Tibial artery (tissue), 4 donors: ENCODE data around the gene CYP24A1.

Experiments used
- DNase-seq, 2 donors: peaks; one replicate each; pipeline ENCODE4 v3.0.0-alpha.2; 2019
- H3K27ac ChIP-seq, 2 donors: fragments of 200-600 bp; sonication (generic) in 1 of 2; 1 replicate in 1 of 2; 2 replicates in 1 of 2; pipeline ENCODE4 v1.5.1; 2018 to 2019; ENCODE audit warnings: mild to moderate bottlenecking in 1 of 2
- H3K27me3 ChIP-seq, 2 donors: fragments of 200-600 bp; sonication (generic) in 1 of 2; one replicate each; pipeline versions ENCODE4 v1.5.1 to v1.6.0; 2016 to 2019
- H3K36me3 ChIP-seq, 3 donors: fragments of 200-600 bp; sonication (generic) in 2 of 3; one replicate each; pipeline ENCODE4 v1.5.1; 2016 to 2019; ENCODE audit warnings: mild to moderate bottlenecking in 2 of 3
- H3K4me1 ChIP-seq, 4 donors: fragments of 200-600 bp; sonication (generic) in 2 of 4; 1 replicate in 3 of 4; 2 replicates in 1 of 4; pipeline ENCODE4 v1.5.1; 2016 to 2019
- H3K4me3 ChIP-seq, 2 donors: fragments of 200-600 bp; sonication (generic) in 1 of 2; 1 replicate in 1 of 2; 2 replicates in 1 of 2; pipeline ENCODE4 v1.5.1; 2018 to 2019; ENCODE audit warnings: mild to moderate bottlenecking in 2 of 2
- H3K9me3 ChIP-seq, 3 donors: fragments of 200-600 bp; sonication (generic) in 1 of 3; one replicate each; pipeline ENCODE4 v1.5.1; 2016 to 2019
- intact Hi-C: fragments of 100-400 bp; cut with DNase I; formaldehyde crosslinking; loops from one replicate; pipeline ENCODE4 v1.15.0; 2023; ENCODE audit warnings: low total_unique reads
- TF ChIP-seq, protein P1 (sequence below), 2 experiments: fragments of 200-600 bp in 1 of 2; fragments of 450-650 bp in 1 of 2; IDR thresholded peaks; one replicate each; pipeline ENCODE4 v1.5.1; 2017 to 2019; ENCODE audit warnings: antibody characterized with exemption in 2 of 2, mild to moderate bottlenecking in 1 of 2, moderate library complexity in 1 of 2

CYP24A1 gene

GRCh38 chr20:54140067-54140466 lies 33.7 kb downstream of the CYP24A1 start:
- TF ChIP-seq, protein P1, sequence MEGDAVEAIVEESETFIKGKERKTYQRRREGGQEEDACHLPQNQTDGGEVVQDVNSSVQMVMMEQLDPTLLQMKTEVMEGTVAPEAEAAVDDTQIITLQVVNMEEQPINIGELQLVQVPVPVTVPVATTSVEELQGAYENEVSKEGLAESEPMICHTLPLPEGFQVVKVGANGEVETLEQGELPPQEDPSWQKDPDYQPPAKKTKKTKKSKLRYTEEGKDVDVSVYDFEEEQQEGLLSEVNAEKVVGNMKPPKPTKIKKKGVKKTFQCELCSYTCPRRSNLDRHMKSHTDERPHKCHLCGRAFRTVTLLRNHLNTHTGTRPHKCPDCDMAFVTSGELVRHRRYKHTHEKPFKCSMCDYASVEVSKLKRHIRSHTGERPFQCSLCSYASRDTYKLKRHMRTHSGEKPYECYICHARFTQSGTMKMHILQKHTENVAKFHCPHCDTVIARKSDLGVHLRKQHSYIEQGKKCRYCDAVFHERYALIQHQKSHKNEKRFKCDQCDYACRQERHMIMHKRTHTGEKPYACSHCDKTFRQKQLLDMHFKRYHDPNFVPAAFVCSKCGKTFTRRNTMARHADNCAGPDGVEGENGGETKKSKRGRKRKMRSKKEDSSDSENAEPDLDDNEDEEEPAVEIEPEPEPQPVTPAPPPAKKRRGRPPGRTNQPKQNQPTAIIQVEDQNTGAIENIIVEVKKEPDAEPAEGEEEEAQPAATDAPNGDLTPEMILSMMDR (IDR thresholded peaks at IDR 0.05), result no peak
- H3K4me1 ChIP-seq, result no peaks in the 10 kb centered on the region
- no peaks in the 10 kb centered on the region for H3K36me3 ChIP-seq
- H3K9me3 ChIP-seq, result no peaks in the 10 kb centered on the region
- no peak overlapping the region for H3K27ac ChIP-seq
- intact Hi-C loops, result no loop called here
- H3K4me3 ChIP-seq, result no peak overlapping the region
- H3K27me3 ChIP-seq, result no peaks in the 10 kb centered on the region
- no peak for DNase-seq

- Histone ChIP-seq H3K4me1 (no peaks in the 10 kb centered on the region), H3K27ac (no peak overlapping the region), H3K9me3 (no peaks in the 10 kb centered on the region), H3K36me3 (no peaks in the 10 kb centered on the region), H3K4me3 (no peak overlapping the region), H3K27me3 (no peaks in the 10 kb centered on the region)
- DNase-seq, result no peak
- intact Hi-C loops, result no loop called here
- TF ChIP-seq, protein P1 (IDR thresholded peaks at IDR 0.05), result no peak
Observed at GRCh38 chr20:54139188-54139587, 34.6 kb downstream of the CYP24A1 start.

DNA sequence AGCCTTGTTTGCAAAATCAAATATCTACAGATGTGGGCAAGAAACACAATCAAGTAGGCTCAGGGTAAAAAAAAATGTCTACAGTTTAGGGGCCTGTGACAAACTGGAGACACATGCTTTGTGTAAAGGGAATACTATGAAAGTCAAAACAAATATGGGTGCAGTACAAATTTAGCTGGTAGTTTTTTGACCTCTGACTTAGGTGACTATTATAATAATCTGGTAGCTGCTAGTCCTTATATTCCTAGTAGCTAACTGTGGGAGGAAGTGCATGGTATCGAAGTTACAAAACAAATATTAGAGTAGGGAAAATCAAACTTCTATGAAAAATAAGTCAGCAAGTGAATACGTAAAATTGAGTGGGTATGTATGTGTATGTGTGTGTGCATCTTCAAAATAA lies 35.4 kb downstream of the CYP24A1 start:
- Histone ChIP-seq H3K27me3 (no peaks in the 10 kb centered on the region), H3K4me3 (no peak overlapping the region), H3K27ac (no peak overlapping the region), H3K36me3 (no peaks in the 10 kb centered on the region), H3K9me3 (no peaks in the 10 kb centered on the region), H3K4me1 (no peaks in the 10 kb centered on the region)
- DNase-seq, result no peak
- TF ChIP-seq, protein P1 (IDR thresholded peaks at IDR 0.05), result no peak
- intact Hi-C loops, result no loop called here

GRCh38 chr20:54137115-54137514 lies 36.7 kb downstream of the CYP24A1 start:
- no peak overlapping the region for H3K4me3 ChIP-seq
- H3K36me3 ChIP-seq, result no peaks in the 10 kb centered on the region
- no peak for DNase-seq
- H3K9me3 ChIP-seq, result no peaks in the 10 kb centered on the region
- intact Hi-C loops, result no loop called here
- H3K27ac ChIP-seq, result no peak overlapping the region
- H3K27me3 ChIP-seq, result no peaks in the 10 kb centered on the region
- H3K4me1 ChIP-seq, result no peaks in the 10 kb centered on the region
- TF ChIP-seq, protein P1 (IDR thresholded peaks at IDR 0.05), result no peak

GRCh38 chr20:54134445-54135220 lies 39.2 kb downstream of the CYP24A1 start:
- no peaks in the 10 kb centered on the region for H3K36me3 ChIP-seq
- TF ChIP-seq, protein P1 (IDR thresholded peaks at IDR 0.05), result no peak
- DNase-seq, result no peak
- H3K27ac ChIP-seq, result no peak overlapping the region
- no peaks in the 10 kb centered on the region for H3K4me1 ChIP-seq
- H3K9me3 ChIP-seq, result peaks cover 0 to 3% (median 0%) of the 10 kb centered on the region in 3 donors
- no peaks in the 10 kb centered on the region for H3K27me3 ChIP-seq
- no peak overlapping the region for H3K4me3 ChIP-seq
- intact Hi-C loops, result no loop called here
